K562 (cell line): Measurements from ENCODE around the gene C2CD2L. TPM values are rescaled to one million over a fixed set of nuclear protein-coding genes. Genes with fewer than 3 reads are reported as not detected.

ENCODE experiments used
- BCOR ChIP-seq: fragments of 450-650 bp; IDR thresholded peaks from 2 replicates; pipeline ENCODE4 v1.6.1; 2016
- CGGBP1 ChIP-seq: fragments of 250-450 bp; sonication (Bioruptor Pico); IDR thresholded peaks from 2 replicates; pipeline ENCODE4 v1.9.0; 2021; ENCODE audit warnings: mild to moderate bottlenecking
- CLOCK ChIP-seq: fragments of 250-450 bp; sonication (Bioruptor Pico); IDR thresholded peaks from 2 replicates; pipeline ENCODE4 v1.4.0; 2020; ENCODE audit warnings: mild to moderate bottlenecking, moderate library complexity, borderline replicate concordance
- MEF2D ChIP-seq: conservative IDR thresholded peaks from 2 replicates; pipeline ENCODE4 v1.6.1; 2016; ENCODE audit warnings: low read depth, missing genetic modification characterization, missing compliant biosample characterization
- NELFE ChIP-seq: IDR thresholded peaks from 2 replicates; pipeline ENCODE4 v1.6.1; 2011; ENCODE audit warnings: mild to moderate bottlenecking; ENCODE audit not compliant: insufficient read depth, insufficient read length
- POLR2A ChIP-seq: fragments of 450-650 bp; conservative IDR thresholded peaks from 2 replicates; pipeline ENCODE4 v1.6.1; 2016
- SMARCE1 ChIP-seq: fragments of 450-650 bp; IDR thresholded peaks from 2 replicates; pipeline ENCODE4 v1.7.1; 2016; ENCODE audit warnings: mild to moderate bottlenecking
- SRF ChIP-seq, 2 experiments: fragments of 250-450, 450-650 bp in 1 of 2; sonication (Bioruptor Pico) in 1 of 2; sonication (generic) in 1 of 2; formaldehyde crosslinking; IDR thresholded peaks; 2 replicates each; pipeline versions ENCODE4 v1.5.0 to v1.5.1; 2020 to 2022; ENCODE audit warnings: mild to moderate bottlenecking in 1 of 2, missing genetic modification reagents in 1 of 2
- STAT6 ChIP-seq: sonication (generic); formaldehyde crosslinking; IDR thresholded peaks from 2 replicates; pipeline ENCODE4 v1.8.1; 2023; ENCODE audit warnings: mild to moderate bottlenecking, missing genetic modification reagents
- TFE3 ChIP-seq: fragments of 450-650 bp; formaldehyde crosslinking; IDR thresholded peaks from 2 replicates; pipeline ENCODE4 v1.4.0; 2020; ENCODE audit warnings: mild to moderate bottlenecking, mixed read lengths
- USF2 ChIP-seq: sonication (generic); formaldehyde crosslinking; IDR thresholded peaks from 2 replicates; pipeline ENCODE4 v1.5.0; 2020; ENCODE audit warnings: missing genetic modification reagents
- ZBTB33 ChIP-seq: sonication (generic); formaldehyde crosslinking; IDR thresholded peaks from 2 replicates; pipeline ENCODE4 v1.8.1; 2023; ENCODE audit warnings: mild to moderate bottlenecking, missing genetic modification reagents
- ZBTB9 ChIP-seq: fragments of 450-650 bp; formaldehyde crosslinking; IDR thresholded peaks from 2 replicates; pipeline ENCODE4 v1.4.0; 2020; ENCODE audit warnings: mild to moderate bottlenecking, moderate library complexity
- ZNF445 ChIP-seq: fragments of 250-450 bp; sonication (Bioruptor Pico); IDR thresholded peaks from 2 replicates; pipeline ENCODE4 v1.4.0; 2020; ENCODE audit warnings: low read depth, mild to moderate bottlenecking, moderate library complexity
- ZSCAN29 ChIP-seq: fragments of 450-650 bp; IDR thresholded peaks from 2 replicates; pipeline ENCODE4 v1.6.1; 2017
- polyA plus RNA-seq, 8 experiments: library from polyadenylated mRNA; depleted of rRNA in 4 of 8; stranded (reverse) in 5 of 8; unstranded in 3 of 8; fragments of >200 nt; fragmentation: Nextera tagmentation in 2 of 8; fragmentation: Illumina TruSeq in 1 of 8; extraction: Ambion mirVana in 2 of 8; extraction: Trizol in 1 of 8; gene quantifications; 2 replicates each; pipeline versions ENCODE4 v1.2.1 to v1.2.3, GENCODE V29; 2011 to 2014; ENCODE audit warnings: inconsistent platforms in 1 of 8, missing spikeins in 1 of 8
- total RNA-seq, 7 experiments: library from RNA; depleted of rRNA in 6 of 7; stranded (reverse); fragments of >200 nt in 6 of 7; fragmentation: Illumina TruSeq in 2 of 7; extraction: Trizol in 2 of 7; gene quantifications; 2 replicates each; pipeline versions ENCODE4 v1.2.1 to v1.2.3, GENCODE V29; 2011 to 2021; ENCODE audit warnings: low replicate concordance in 1 of 7

C2CD2L gene
- total and polyA plus RNA-seq, 9 of the 15 experiments (the other 6 are each of a cell fraction or from before 2014, with no cell fraction given) = 0.66 to 41.2 (median 14.8) TPM

- TF ChIP-seq CLOCK (CRISPR knock-in tag) (no peak), ZBTB33 (peak; percentile 85), SMARCE1 (0 out of 2 replicates have a peak, but pooled peaks have one; percentile 60), SRF (CRISPR knock-in tag; IDR thresholded peaks at IDR 0.05) (no peak; a peak in 1 of 4 replicates), BCOR (no peak), ZBTB9 (CRISPR knock-in tag) (no peak), POLR2A (peak; percentile 84), CGGBP1 (CRISPR knock-in tag) (0 out of 2 replicates have a peak, but pooled peaks have one; percentile 57), MEF2D (tag) (0 out of 2 replicates have a peak, but pooled peaks have one; percentile 27), STAT6 (CRISPR knock-in tag) (0 out of 2 replicates have a peak, but pooled peaks have one; percentile 27), USF2 (CRISPR knock-in tag) (peak; percentile 96), NELFE (no peak), TFE3 (peak; percentile 99), ZNF445 (CRISPR knock-in tag) (no peak), ZSCAN29 (no peak)
Measured at GRCh38 chr11:119121008-119121810, 14.1 kb downstream of the C2CD2L start, which contains the start of gene HINFP (continued).
